Activated naive CD4-positive, alpha-beta T cell treated with anti-CD3 and anti-CD28 coated beads, Interleukin-2, amount 50 U/mL, for 72 hours (primary cell): ENCODE results near the gene TGM1. TPM values are rescaled to one million over a fixed set of nuclear protein-coding genes. Genes with fewer than 3 reads are reported as not detected.

Experiments
- total RNA-seq, 2 donors: library from RNA; stranded (reverse); gene quantifications; one replicate each; pipeline ENCODE4 v1.2.3, GENCODE V29; 2022

Gene TGM1
- total RNA-seq, 2 donors from 2014 or later: 7.9 to 31.6 TPM

Other genes with a start within 250 kb of the TGM1 start
- gene CARMIL3, start 211.2 kb downstream of the TGM1 start, total RNA-seq: 1 to 10 TPM; 2.1 to 6.7 TPM
- gene CPNE6, start 191.6 kb downstream of the TGM1 start, total RNA-seq: under 1 TPM in 1 of 2 donors, not detected in 1; 0.14 TPM
- 10 to 100 TPM; 40.9 to 89.2 TPM for gene PCK2, start 168.9 kb downstream of the TGM1 start, total RNA-seq
- 100 to 1,000 TPM in 1 of 2 donors, 10 to 100 TPM in 1; 66.7 to 146 TPM for gene DCAF11, start 148.4 kb downstream of the TGM1 start, total RNA-seq
- 1 to 10 TPM; 2.9 to 4.8 TPM for gene NRL, start 148.2 kb downstream of the TGM1 start, total RNA-seq
- gene FITM1, start 132.5 kb downstream of the TGM1 start, total RNA-seq: 1 to 10 TPM in 1 of 2 donors, under 1 TPM in 1; 0.49 to 2.2 TPM
- gene PSME1, start 127.0 kb downstream of the TGM1 start, total RNA-seq: 100 to 1,000 TPM; 355 to 401 TPM
- gene EMC9, start 121.6 kb downstream of the TGM1 start, total RNA-seq: 10 to 100 TPM; 36.8 to 64.2 TPM
- gene PSME2, start 116.6 kb downstream of the TGM1 start, total RNA-seq: 100 to 1,000 TPM; 452 to 507 TPM
- 10 to 100 TPM; 81.5 to 90.7 TPM for gene RNF31, start 115.7 kb downstream of the TGM1 start, total RNA-seq
- gene IRF9, start 101.9 kb downstream of the TGM1 start, total RNA-seq: 100 to 1,000 TPM; 183 to 227 TPM
- gene REC8, start 91.1 kb downstream of the TGM1 start, total RNA-seq: 10 to 100 TPM; 36.4 to 48.7 TPM
- gene IPO4, start 74.4 kb downstream of the TGM1 start, total RNA-seq: 10 to 100 TPM; 37.5 to 67.6 TPM
- gene TM9SF1, start 67.7 kb downstream of the TGM1 start, total RNA-seq: 10 to 100 TPM; 24.6 to 29.3 TPM
- under 1 TPM; 0.27 to 0.41 TPM for gene TSSK4, start 57.5 kb downstream of the TGM1 start, total RNA-seq
- gene CHMP4A, start 49.7 kb downstream of the TGM1 start, total RNA-seq: 10 to 100 TPM; 69.2 to 74.2 TPM
- gene MDP1, start 47.1 kb downstream of the TGM1 start, total RNA-seq: 1 to 10 TPM; 5.5 to 7.4 TPM
- gene NEDD8, start 30.8 kb downstream of the TGM1 start, total RNA-seq: 100 to 1,000 TPM; 172 to 210 TPM
- 100 to 1,000 TPM in 1 of 2 donors, 10 to 100 TPM in 1; 62.6 to 106 TPM for gene GMPR2, start 30.2 kb downstream of the TGM1 start, total RNA-seq
- 100 to 1,000 TPM in 1 of 2 donors, 10 to 100 TPM in 1; 80.0 to 101 TPM for gene TINF2, start 20.6 kb downstream of the TGM1 start, total RNA-seq
- 10 to 100 TPM; 58.6 to 67.0 TPM for gene RABGGTA, start 8.4 kb upstream of the TGM1 start, total RNA-seq
- gene DHRS1, start 36.6 kb upstream of the TGM1 start, total RNA-seq: 10 to 100 TPM; 13.3 to 17.7 TPM
- 10 to 100 TPM; 30.5 TPM for gene NOP9, start 36.7 kb upstream of the TGM1 start, total RNA-seq
- 10 to 100 TPM in 1 of 2 donors, 1 to 10 TPM in 1; 6.9 to 17.0 TPM for gene CIDEB, start 44.8 kb upstream of the TGM1 start, total RNA-seq
- 10 to 100 TPM; 13.7 to 16.2 TPM for gene LTB4R2, start 47.0 kb upstream of the TGM1 start, total RNA-seq
- 10 to 100 TPM; 14.0 to 15.8 TPM for gene LTB4R, start 48.3 kb upstream of the TGM1 start, total RNA-seq
- 1 to 10 TPM; 2.1 to 5.7 TPM for gene ADCY4, start 71.9 kb upstream of the TGM1 start, total RNA-seq
- 10 to 100 TPM; 11.1 to 11.8 TPM for gene RIPK3, start 76.8 kb upstream of the TGM1 start, total RNA-seq
- 1 to 10 TPM in 1 of 2 donors, under 1 TPM in 1; 0.27 to 1.7 TPM for gene NFATC4, start 105.0 kb upstream of the TGM1 start, total RNA-seq
- under 1 TPM; 0.02 to 0.14 TPM for gene NYNRIN, start 135.8 kb upstream of the TGM1 start, total RNA-seq
- 10 to 100 TPM in 1 of 2 donors, 1 to 10 TPM in 1; 6.5 to 20.1 TPM for gene CBLN3, start 166.5 kb upstream of the TGM1 start, total RNA-seq
- 10 to 100 TPM; 70.1 to 70.6 TPM for gene KHNYN, start 166.8 kb upstream of the TGM1 start, total RNA-seq
- 10 to 100 TPM; 50.6 to 72.3 TPM for gene SDR39U1, start 179.6 kb upstream of the TGM1 start, total RNA-seq
- not detected for gene CMA1, start 245.1 kb upstream of the TGM1 start, total RNA-seq